Measurements from ENCODE around the gene IFT74. TPM values are rescaled to one million over a fixed set of nuclear protein-coding genes. Genes with fewer than 3 reads are reported as not detected.

Gene IFT74
- total RNA-seq, 1 experiment from 2014 or later: 15.2 TPM

GRCh38 chr9:26935847-26936246, 20.4 kb upstream of the IFT74 start:
- H3K9me3 Mint-ChIP-seq: peaks cover 4% of the 10 kb centered on the region; the same call in 1 of the 2 replicates
- ChIA-PET CTCF (no interaction called here), POLR2A (no interaction called here)
- no peak for DNase-seq (ENCODE audit: low spot score)
- H3K4me3 Mint-ChIP-seq: no peak overlapping the region
- TF ChIP-seq ZBTB43 (CRISPR knock-in tag; IDR thresholded peaks at IDR 0.05) (no peak), PRRX2 (CRISPR knock-in tag; IDR thresholded peaks at IDR 0.05) (no peak), ZNF317 (CRISPR knock-in tag; IDR thresholded peaks at IDR 0.05; ENCODE audit: borderline replicate concordance, low read depth) (no peak), AFF4 (CRISPR knock-in tag; IDR thresholded peaks at IDR 0.05; ENCODE audit: borderline replicate concordance) (no peak), RELA (CRISPR knock-in tag; IDR thresholded peaks at IDR 0.05; ENCODE audit: borderline replicate concordance) (no peak), CBFB (CRISPR knock-in tag; IDR thresholded peaks at IDR 0.05; ENCODE audit: low read depth) (no peak), NFYB (CRISPR knock-in tag; conservative IDR thresholded peaks at IDR 0.05; ENCODE audit: low read depth) (no peak), ELF4 (CRISPR knock-in tag; IDR thresholded peaks at IDR 0.05; ENCODE audit: low read depth) (no peak)
- TF ChIP-seq, protein P1, sequence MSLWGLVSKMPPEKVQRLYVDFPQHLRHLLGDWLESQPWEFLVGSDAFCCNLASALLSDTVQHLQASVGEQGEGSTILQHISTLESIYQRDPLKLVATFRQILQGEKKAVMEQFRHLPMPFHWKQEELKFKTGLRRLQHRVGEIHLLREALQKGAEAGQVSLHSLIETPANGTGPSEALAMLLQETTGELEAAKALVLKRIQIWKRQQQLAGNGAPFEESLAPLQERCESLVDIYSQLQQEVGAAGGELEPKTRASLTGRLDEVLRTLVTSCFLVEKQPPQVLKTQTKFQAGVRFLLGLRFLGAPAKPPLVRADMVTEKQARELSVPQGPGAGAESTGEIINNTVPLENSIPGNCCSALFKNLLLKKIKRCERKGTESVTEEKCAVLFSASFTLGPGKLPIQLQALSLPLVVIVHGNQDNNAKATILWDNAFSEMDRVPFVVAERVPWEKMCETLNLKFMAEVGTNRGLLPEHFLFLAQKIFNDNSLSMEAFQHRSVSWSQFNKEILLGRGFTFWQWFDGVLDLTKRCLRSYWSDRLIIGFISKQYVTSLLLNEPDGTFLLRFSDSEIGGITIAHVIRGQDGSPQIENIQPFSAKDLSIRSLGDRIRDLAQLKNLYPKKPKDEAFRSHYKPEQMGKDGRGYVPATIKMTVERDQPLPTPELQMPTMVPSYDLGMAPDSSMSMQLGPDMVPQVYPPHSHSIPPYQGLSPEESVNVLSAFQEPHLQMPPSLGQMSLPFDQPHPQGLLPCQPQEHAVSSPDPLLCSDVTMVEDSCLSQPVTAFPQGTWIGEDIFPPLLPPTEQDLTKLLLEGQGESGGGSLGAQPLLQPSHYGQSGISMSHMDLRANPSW (CRISPR knock-in tag; conservative IDR thresholded peaks at IDR 0.05; ENCODE audit: low read depth): no peak
- TF ChIP-seq, protein P2, sequence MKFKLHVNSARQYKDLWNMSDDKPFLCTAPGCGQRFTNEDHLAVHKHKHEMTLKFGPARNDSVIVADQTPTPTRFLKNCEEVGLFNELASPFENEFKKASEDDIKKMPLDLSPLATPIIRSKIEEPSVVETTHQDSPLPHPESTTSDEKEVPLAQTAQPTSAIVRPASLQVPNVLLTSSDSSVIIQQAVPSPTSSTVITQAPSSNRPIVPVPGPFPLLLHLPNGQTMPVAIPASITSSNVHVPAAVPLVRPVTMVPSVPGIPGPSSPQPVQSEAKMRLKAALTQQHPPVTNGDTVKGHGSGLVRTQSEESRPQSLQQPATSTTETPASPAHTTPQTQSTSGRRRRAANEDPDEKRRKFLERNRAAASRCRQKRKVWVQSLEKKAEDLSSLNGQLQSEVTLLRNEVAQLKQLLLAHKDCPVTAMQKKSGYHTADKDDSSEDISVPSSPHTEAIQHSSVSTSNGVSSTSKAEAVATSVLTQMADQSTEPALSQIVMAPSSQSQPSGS (CRISPR knock-in tag; IDR thresholded peaks at IDR 0.05; ENCODE audit: borderline replicate concordance, low read depth): no peak
- H3K27ac Mint-ChIP-seq: no peak overlapping the region
- H3K36me3 Mint-ChIP-seq: peaks cover 10% of the 10 kb centered on the region; the same call in 1 of the 2 replicates
- no peaks in the 10 kb centered on the region for H3K27me3 Mint-ChIP-seq (ENCODE audit: low read depth)
- no peak for ATAC-seq
- peaks cover 16% of the 10 kb centered on the region for H3K4me1 Mint-ChIP-seq

DNA sequence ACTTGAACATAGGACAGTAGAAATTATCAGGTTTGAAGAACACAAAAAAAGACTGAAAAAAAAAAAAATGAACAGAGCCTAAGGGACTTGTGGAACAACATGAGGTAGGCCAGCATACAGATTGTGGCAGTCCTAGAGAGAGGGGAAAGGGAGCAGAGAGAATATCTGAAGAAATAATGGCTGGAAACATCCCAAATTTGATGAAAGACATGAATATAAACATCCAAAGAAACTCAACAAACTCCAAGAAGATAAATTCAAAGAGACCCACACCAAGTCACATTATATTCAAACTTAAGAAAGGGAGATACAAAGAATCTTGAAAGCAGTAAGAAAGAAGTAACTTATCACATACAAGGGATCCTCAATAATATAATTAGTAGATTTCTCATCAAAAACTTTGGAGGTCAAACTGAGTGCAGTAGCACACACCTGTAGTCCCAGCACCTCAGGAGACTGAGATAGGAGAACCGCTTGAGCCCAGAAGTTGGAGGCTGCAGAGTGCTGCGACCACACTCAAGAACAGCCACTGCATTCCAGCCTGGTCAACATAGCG, 18.3 kb upstream of the IFT74 start:
- H3K4me3 Mint-ChIP-seq: no peak overlapping the region
- POLR2A ChIA-PET: interaction anchor here (1.5 kb wide), 1 partner anchor 18 kb away, joined by 5 read pairs; the partner anchor contains the start of gene IFT74
- DNase-seq (ENCODE audit: low spot score): no peak

More for the DNA sequence above, 18.3 kb upstream of the IFT74 start:
- TF ChIP-seq ZBTB43 (CRISPR knock-in tag; IDR thresholded peaks at IDR 0.05) (no peak), MXD4 (CRISPR knock-in tag; IDR thresholded peaks at IDR 0.05; ENCODE audit: borderline replicate concordance) (no peak), ESRRA (CRISPR knock-in tag; IDR thresholded peaks at IDR 0.05; ENCODE audit: borderline replicate concordance) (no peak), ZNF532 (CRISPR knock-in tag; IDR thresholded peaks at IDR 0.05; ENCODE audit: borderline replicate concordance) (no peak)
- TF ChIP-seq, protein P3, sequence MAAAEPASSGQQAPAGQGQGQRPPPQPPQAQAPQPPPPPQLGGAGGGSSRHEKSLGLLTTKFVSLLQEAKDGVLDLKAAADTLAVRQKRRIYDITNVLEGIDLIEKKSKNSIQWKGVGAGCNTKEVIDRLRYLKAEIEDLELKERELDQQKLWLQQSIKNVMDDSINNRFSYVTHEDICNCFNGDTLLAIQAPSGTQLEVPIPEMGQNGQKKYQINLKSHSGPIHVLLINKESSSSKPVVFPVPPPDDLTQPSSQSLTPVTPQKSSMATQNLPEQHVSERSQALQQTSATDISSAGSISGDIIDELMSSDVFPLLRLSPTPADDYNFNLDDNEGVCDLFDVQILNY (CRISPR knock-in tag; IDR thresholded peaks at IDR 0.05): no peak
- Mint-ChIP-seq H3K9me3 (peaks cover 4% of the 10 kb centered on the region; the same call in 1 of the 2 replicates), H3K27me3 (ENCODE audit: low read depth) (no peaks in the 10 kb centered on the region), H3K36me3 (no peaks in the 10 kb centered on the region), H3K4me1 (peaks cover 23% of the 10 kb centered on the region), H3K27ac (no peak overlapping the region)
- CTCF ChIA-PET: no interaction called here
- ATAC-seq: no peak; the same call in 1 of the 2 replicates

Measured in WTC11 (cell line).